ENCODE data around the gene FGFBP2. TPM values are rescaled to one million over a fixed set of nuclear protein-coding genes. Genes with fewer than 3 reads are reported as not detected.

Gene FGFBP2
- total and polyA plus RNA-seq, 2 experiments from 2014 or later: 2.2 to 5.2 TPM

DNA sequence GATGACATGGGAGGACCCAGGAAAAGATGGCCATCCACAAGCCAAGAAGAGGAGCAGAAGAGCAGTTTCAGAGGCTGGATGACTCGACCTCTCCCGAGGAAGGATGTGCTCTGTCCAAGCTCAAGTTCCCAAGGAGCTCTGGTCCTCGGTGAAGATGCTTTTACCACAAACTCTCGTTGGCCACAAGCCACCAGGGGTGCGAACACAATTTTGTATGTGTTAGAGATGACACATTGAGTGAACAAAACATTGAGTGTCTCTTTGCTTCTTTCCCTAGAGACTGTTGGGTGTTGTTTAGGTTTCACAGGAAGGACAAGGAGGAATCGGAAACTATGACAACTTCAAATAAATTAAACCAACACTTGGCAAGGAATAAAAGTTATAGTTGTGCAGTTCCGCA lies 50.7 kb downstream of the FGFBP2 start:
- no peaks in the 10 kb centered on the region for H3K79me2 ChIP-seq
- H3K9me2 ChIP-seq (replicated peaks; ENCODE audit: insufficient read depth): no peaks in the 10 kb centered on the region
- TF ChIP-seq, protein P1, sequence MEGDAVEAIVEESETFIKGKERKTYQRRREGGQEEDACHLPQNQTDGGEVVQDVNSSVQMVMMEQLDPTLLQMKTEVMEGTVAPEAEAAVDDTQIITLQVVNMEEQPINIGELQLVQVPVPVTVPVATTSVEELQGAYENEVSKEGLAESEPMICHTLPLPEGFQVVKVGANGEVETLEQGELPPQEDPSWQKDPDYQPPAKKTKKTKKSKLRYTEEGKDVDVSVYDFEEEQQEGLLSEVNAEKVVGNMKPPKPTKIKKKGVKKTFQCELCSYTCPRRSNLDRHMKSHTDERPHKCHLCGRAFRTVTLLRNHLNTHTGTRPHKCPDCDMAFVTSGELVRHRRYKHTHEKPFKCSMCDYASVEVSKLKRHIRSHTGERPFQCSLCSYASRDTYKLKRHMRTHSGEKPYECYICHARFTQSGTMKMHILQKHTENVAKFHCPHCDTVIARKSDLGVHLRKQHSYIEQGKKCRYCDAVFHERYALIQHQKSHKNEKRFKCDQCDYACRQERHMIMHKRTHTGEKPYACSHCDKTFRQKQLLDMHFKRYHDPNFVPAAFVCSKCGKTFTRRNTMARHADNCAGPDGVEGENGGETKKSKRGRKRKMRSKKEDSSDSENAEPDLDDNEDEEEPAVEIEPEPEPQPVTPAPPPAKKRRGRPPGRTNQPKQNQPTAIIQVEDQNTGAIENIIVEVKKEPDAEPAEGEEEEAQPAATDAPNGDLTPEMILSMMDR (IDR thresholded peaks at IDR 0.05; ENCODE audit: poor library complexity): no peak
- no peak for TF ChIP-seq EZH2phosphoT487 (IDR thresholded peaks at IDR 0.05; ENCODE audit: low read depth, severe bottlenecking, unreplicated experiment)
- TF ChIP-seq EZH2 (IDR thresholded peaks at IDR 0.05; ENCODE audit: borderline replicate concordance): no peak
- no peaks in the 10 kb centered on the region for H3K27me3 ChIP-seq
- no peak overlapping the region for H3K27ac ChIP-seq
- H3K9me3 ChIP-seq (ENCODE audit: low read depth): no peaks in the 10 kb centered on the region
- H3K4me1 ChIP-seq (ENCODE audit: insufficient read depth): no peaks in the 10 kb centered on the region
- no peak for DNase-seq (ENCODE audit: low spot score)
- H4K20me1 ChIP-seq (ENCODE audit: insufficient read depth, poor library complexity, severe bottlenecking): no peaks in the 10 kb centered on the region
- H3K36me3 ChIP-seq (replicated peaks; ENCODE audit: insufficient read depth, low read depth): no peaks in the 10 kb centered on the region
- H3K4me3 ChIP-seq: no peak overlapping the region
- WGBS (ENCODE audit: low lambda C conversion rate, missing lambda C conversion rate): 87% methylated on average over 7 of the region's 7 CpGs
- no peak overlapping the region for H2AFZ ChIP-seq
- H3K4me2 ChIP-seq: no peak overlapping the region

Other genes with a start within 250 kb of the FGFBP2 start
- gene CD38, start 184.8 kb downstream of the FGFBP2 start, total RNA-seq: 0.13 and 0.84 TPM in 2 replicates
- 1.1 TPM in 1 of 2 replicates, not detected in the other for gene CD38, start 184.8 kb downstream of the FGFBP2 start, polyA plus RNA-seq
- 2.2 and 2.8 TPM in 2 replicates for gene FGFBP1, start 24.4 kb downstream of the FGFBP2 start, total RNA-seq
- 1.7 and 1.8 TPM in 2 replicates for gene FGFBP1, start 24.4 kb downstream of the FGFBP2 start, polyA plus RNA-seq
- 28.8 and 30.8 TPM in 2 replicates for gene PROM1, start 120.8 kb upstream of the FGFBP2 start, total RNA-seq
- gene PROM1, start 120.8 kb upstream of the FGFBP2 start, polyA plus RNA-seq: 14.3 and 17.8 TPM in 2 replicates

All from hepatocyte (in vitro differentiated cells).